Trophoblast cell (in vitro differentiated cells and primary cell): Measurements from ENCODE around the gene SYNJ2.

ENCODE experiments used
- DNase-seq, 2 donors: peaks; one replicate each; pipeline ENCODE4 v3.0.0-alpha.2; 2016
- H2AFZ ChIP-seq: 2 replicates; pipeline ENCODE4 v1.6.1; 2013; ENCODE audit warnings: low read length, moderate library complexity, mild to moderate bottlenecking; ENCODE audit not compliant: insufficient read depth, poor library complexity
- H2AK5ac ChIP-seq: 2 replicates; pipeline ENCODE4 v1.6.1; 2013; ENCODE audit warnings: mild to moderate bottlenecking, low read length
- H2BK120ac ChIP-seq: 2 replicates; pipeline ENCODE4 v1.6.1; 2013; ENCODE audit warnings: low read length, mild to moderate bottlenecking, moderate library complexity; ENCODE audit not compliant: insufficient read depth, poor library complexity
- H2BK12ac ChIP-seq: 2 replicates; pipeline ENCODE4 v1.6.1; 2013; ENCODE audit warnings: mild to moderate bottlenecking, low read length, moderate library complexity
- H2BK5ac ChIP-seq: 2 replicates; pipeline ENCODE4 v1.6.1; 2013; ENCODE audit warnings: low read length, low read depth, moderate library complexity, mild to moderate bottlenecking; ENCODE audit not compliant: poor library complexity
- H3K14ac ChIP-seq: 2 replicates; pipeline ENCODE4 v1.6.1; 2013; ENCODE audit warnings: mild to moderate bottlenecking, low read length
- H3K18ac ChIP-seq: 2 replicates; pipeline ENCODE4 v1.6.1; 2013; ENCODE audit warnings: mild to moderate bottlenecking, low read length
- H3K23ac ChIP-seq: 2 replicates; pipeline ENCODE4 v1.6.1; 2013; ENCODE audit warnings: low read length
- H3K27ac ChIP-seq: 2 replicates; pipeline ENCODE4 v1.5.1; 2013; ENCODE audit warnings: low read depth, mild to moderate bottlenecking, inconsistent platforms, low read length, moderate library complexity
- H3K27me3 ChIP-seq: 2 replicates; pipeline ENCODE4 v1.6.1; 2013; ENCODE audit warnings: inconsistent platforms, mild to moderate bottlenecking, low read length, moderate library complexity; ENCODE audit not compliant: insufficient read depth
- H3K36me3 ChIP-seq, 2 experiments: 1 replicate in 1 of 2; 2 replicates in 1 of 2; pipeline ENCODE4 v1.6.1; 2013; ENCODE audit warnings: low read length in 2 of 2, mild to moderate bottlenecking in 2 of 2, moderate library complexity in 1 of 2; ENCODE audit not compliant: insufficient read depth in 2 of 2, control insufficient read depth in 1 of 2
- H3K4ac ChIP-seq: 2 replicates; pipeline ENCODE4 v1.6.1; 2013; ENCODE audit warnings: low read depth, mild to moderate bottlenecking, low read length, moderate library complexity
- H3K4me1 ChIP-seq, 2 experiments: 1 replicate in 1 of 2; 2 replicates in 1 of 2; pipeline ENCODE4 v1.6.1; 2013; ENCODE audit warnings: low read length in 2 of 2, mild to moderate bottlenecking in 2 of 2, moderate library complexity in 1 of 2; ENCODE audit not compliant: insufficient read depth in 2 of 2, control insufficient read depth in 1 of 2
- H3K4me2 ChIP-seq: 2 replicates; pipeline ENCODE4 v1.6.1; 2013; ENCODE audit warnings: inconsistent platforms, mild to moderate bottlenecking, low read length, moderate library complexity
- H3K4me3 ChIP-seq: 2 replicates; pipeline ENCODE4 v1.5.1; 2013; ENCODE audit warnings: mild to moderate bottlenecking, low read depth, low read length, inconsistent platforms
- H3K79me1 ChIP-seq: one replicate; pipeline ENCODE4 v1.6.1; 2013; ENCODE audit warnings: low read length
- H3K79me2 ChIP-seq: 2 replicates; pipeline ENCODE4 v1.6.1; 2013; ENCODE audit warnings: low read length, mild to moderate bottlenecking; ENCODE audit not compliant: control insufficient read depth, insufficient read depth, poor library complexity
- H3K9ac ChIP-seq: 2 replicates; pipeline ENCODE4 v1.6.1; 2013; ENCODE audit warnings: mild to moderate bottlenecking, low read length
- H3K9me3 ChIP-seq: 2 replicates; pipeline ENCODE4 v1.6.1; 2013; ENCODE audit warnings: low read depth, mild to moderate bottlenecking, control low read depth, inconsistent platforms, low read length; ENCODE audit not compliant: insufficient read depth
- H4K12ac ChIP-seq: 2 replicates; pipeline ENCODE4 v1.6.1; 2013; ENCODE audit warnings: low read depth, mild to moderate bottlenecking, low read length, moderate library complexity
- H4K8ac ChIP-seq: 2 replicates; pipeline ENCODE4 v1.6.1; 2013; ENCODE audit warnings: low read depth, mild to moderate bottlenecking, low read length, moderate library complexity
- H4K91ac ChIP-seq: one replicate; pipeline ENCODE4 v1.6.1; 2013; ENCODE audit warnings: low read depth, mild to moderate bottlenecking, low read length, moderate library complexity
- WGBS: extraction: QIAGEN DNeasy Blood & Tissue Kit; methylation state at CpG from one replicate; pipeline ENCODE4 v1.1.7; 2013; ENCODE audit warnings: missing lambda C conversion rate; ENCODE audit not compliant: insufficient read length, insufficient coverage; ENCODE audit errors: extremely low coverage; 5-methylcytosine and 5-hydroxymethylcytosine counted together

The SYNJ2 gene

DNA sequence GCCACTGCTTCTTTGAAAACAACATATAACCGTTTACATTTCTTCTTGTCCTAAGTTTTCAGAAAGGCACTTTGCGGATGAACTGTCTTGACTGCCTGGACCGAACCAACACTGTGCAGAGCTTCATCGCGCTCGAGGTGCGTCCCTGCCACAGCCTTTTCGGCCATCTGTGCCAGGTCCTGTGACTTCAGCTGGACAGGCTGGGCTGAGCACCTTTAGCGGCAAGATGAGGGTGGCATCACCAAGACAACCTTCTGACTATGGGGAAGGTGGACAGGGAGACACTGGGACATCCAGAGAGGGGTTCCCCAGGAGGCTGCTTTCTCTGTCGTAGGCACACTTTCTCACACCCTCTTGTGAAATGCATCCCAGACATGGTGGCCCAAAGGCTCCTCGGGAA is 82.1 kb downstream of the SYNJ2 start:
- Histone ChIP-seq H3K79me1 (peaks cover 9% of the 10 kb centered on the region), H2AFZ (no peak overlapping the region), H3K18ac (no peak overlapping the region), H2AK5ac (no peak overlapping the region), H2BK5ac (no peak overlapping the region), H2BK120ac (no peak overlapping the region), H3K4me1 (peaks cover 12 to 23% of the 10 kb centered on the region in 2 experiments), H3K4ac (no peak overlapping the region), H3K79me2 (peaks cover 3% of the 10 kb centered on the region), H4K8ac (no peak overlapping the region), H3K4me3 (no peak overlapping the region), H3K14ac (no peak overlapping the region), H2BK12ac (no peak overlapping the region), H3K9me3 (peaks cover 6% of the 10 kb centered on the region), H4K12ac (no peak overlapping the region), H3K27me3 (no peaks in the 10 kb centered on the region), H3K36me3 (peaks cover 34 to 52% of the 10 kb centered on the region in 2 experiments), H4K91ac (no peak overlapping the region), H3K4me2 (no peak overlapping the region), H3K27ac (no peak overlapping the region), H3K9ac (no peak overlapping the region), H3K23ac (no peak overlapping the region)
- no CpG with 5 or more reads among the region's 11 CpGs for WGBS
- DNase-seq, result no peak

DNA sequence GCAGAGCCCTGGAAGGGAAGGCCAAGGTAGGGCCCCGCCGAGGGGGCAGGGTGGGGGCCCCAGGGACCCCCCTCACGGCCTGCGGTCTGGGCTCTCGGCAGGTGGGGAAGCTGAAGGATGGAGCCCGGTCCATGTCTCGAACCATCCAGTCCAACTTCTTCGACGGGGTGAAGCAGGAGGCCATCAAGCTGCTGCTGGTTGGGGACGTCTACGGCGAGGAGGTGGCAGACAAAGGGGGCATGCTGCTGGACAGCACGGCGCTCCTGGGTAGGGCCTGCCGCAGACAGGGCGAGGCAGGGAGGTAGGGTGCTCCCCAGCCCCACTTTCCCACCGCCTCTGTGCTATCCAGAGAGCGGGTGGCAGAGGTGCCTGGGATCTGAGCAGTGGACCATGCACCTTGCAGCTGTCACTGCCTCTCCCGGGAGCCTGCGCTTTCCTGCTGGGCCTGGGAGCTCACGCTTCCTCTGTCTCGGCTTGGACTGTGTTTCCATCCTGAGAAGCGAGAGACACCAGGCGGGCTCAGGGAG is 83.1 kb downstream of the SYNJ2 start:
- Histone ChIP-seq H3K27ac (no peak overlapping the region), H3K14ac (no peak overlapping the region), H2BK12ac (no peak overlapping the region), H3K4me1 (peaks cover 10 to 23% of the 10 kb centered on the region in 2 experiments), H3K9me3 (peaks cover 6% of the 10 kb centered on the region), H3K79me2 (peaks cover 3% of the 10 kb centered on the region), H2AK5ac (no peak overlapping the region), H3K23ac (no peak overlapping the region), H3K79me1 (peaks cover 9% of the 10 kb centered on the region), H3K4me2 (no peak overlapping the region), H3K36me3 (peaks cover 36 to 60% of the 10 kb centered on the region in 2 experiments), H4K8ac (no peak overlapping the region), H2BK5ac (no peak overlapping the region), H2AFZ (no peak overlapping the region), H3K4me3 (no peak overlapping the region), H3K9ac (no peak overlapping the region), H2BK120ac (no peak overlapping the region), H4K12ac (no peak overlapping the region), H3K4ac (no peak overlapping the region), H4K91ac (no peak overlapping the region), H3K27me3 (no peaks in the 10 kb centered on the region), H3K18ac (no peak overlapping the region)
- DNase-seq, result no peak
- no CpG with 5 or more reads among the region's 24 CpGs for WGBS

GRCh38 chr6:158066136-158066781 is 84.6 kb downstream of the SYNJ2 start:
- Histone ChIP-seq H3K36me3 (peaks cover 47 to 71% of the 10 kb centered on the region in 2 experiments), H3K14ac (no peak overlapping the region), H2AK5ac (no peak overlapping the region), H2BK120ac (no peak overlapping the region), H3K27ac (no peak overlapping the region), H3K79me2 (no peaks in the 10 kb centered on the region), H3K79me1 (peaks cover 4% of the 10 kb centered on the region), H3K23ac (no peak overlapping the region), H3K9ac (no peak overlapping the region), H3K18ac (no peak overlapping the region), H3K4me2 (no peak overlapping the region), H3K4me1 (peaks cover 0 to 11% of the 10 kb centered on the region in 2 experiments), H3K9me3 (peaks cover 6% of the 10 kb centered on the region), H2AFZ (no peak overlapping the region), H4K91ac (no peak overlapping the region), H4K8ac (no peak overlapping the region), H3K4ac (no peak overlapping the region), H4K12ac (no peak overlapping the region), H3K4me3 (no peak overlapping the region), H2BK5ac (no peak overlapping the region), H3K27me3 (no peaks in the 10 kb centered on the region), H2BK12ac (no peak overlapping the region)
- WGBS, result no CpG with 5 or more reads among the region's 23 CpGs
- DNase-seq, result no peak

- Histone ChIP-seq H4K8ac (no peak overlapping the region), H2BK5ac (no peak overlapping the region), H3K79me2 (no peaks in the 10 kb centered on the region), H3K14ac (no peak overlapping the region), H2BK12ac (no peak overlapping the region), H3K79me1 (peaks cover 4% of the 10 kb centered on the region), H3K4me3 (no peak overlapping the region), H3K23ac (no peak overlapping the region), H4K91ac (no peak overlapping the region), H3K9me3 (peaks cover 4% of the 10 kb centered on the region), H2AFZ (no peak overlapping the region), H2AK5ac (no peak overlapping the region), H3K4me2 (no peak overlapping the region), H2BK120ac (no peak overlapping the region), H3K27me3 (no peaks in the 10 kb centered on the region), H3K36me3 (peaks cover 45 to 70% of the 10 kb centered on the region in 2 experiments), H3K4me1 (peaks cover 5 to 16% of the 10 kb centered on the region in 2 experiments), H3K9ac (no peak overlapping the region), H3K27ac (no peak overlapping the region), H3K18ac (no peak overlapping the region), H3K4ac (no peak overlapping the region), H4K12ac (no peak overlapping the region)
- peak in 1 of 2 donors; percentile 45 for DNase-seq
- no CpG with 5 or more reads among the region's 10 CpGs for WGBS
Observed at GRCh38 chr6:158067436-158068015, 85.9 kb downstream of the SYNJ2 start.
